CD4-positive, alpha-beta T cell treated with Interleukin-2 at 100 ng/mL for 4 hours (primary cell): Measurements from ENCODE around the gene LILRB2.
"Not testable (repeated sequence)": the region's sequence is repeated elsewhere in the genome, so short reads cannot be mapped to it uniquely, and the experiment has no call there.

Experiments used
- DNase-seq: peaks from one replicate; pipeline ENCODE4 v3.0.0-alpha.2; 2020; ENCODE audit warnings: low spot score

The LILRB2 gene

DNA sequence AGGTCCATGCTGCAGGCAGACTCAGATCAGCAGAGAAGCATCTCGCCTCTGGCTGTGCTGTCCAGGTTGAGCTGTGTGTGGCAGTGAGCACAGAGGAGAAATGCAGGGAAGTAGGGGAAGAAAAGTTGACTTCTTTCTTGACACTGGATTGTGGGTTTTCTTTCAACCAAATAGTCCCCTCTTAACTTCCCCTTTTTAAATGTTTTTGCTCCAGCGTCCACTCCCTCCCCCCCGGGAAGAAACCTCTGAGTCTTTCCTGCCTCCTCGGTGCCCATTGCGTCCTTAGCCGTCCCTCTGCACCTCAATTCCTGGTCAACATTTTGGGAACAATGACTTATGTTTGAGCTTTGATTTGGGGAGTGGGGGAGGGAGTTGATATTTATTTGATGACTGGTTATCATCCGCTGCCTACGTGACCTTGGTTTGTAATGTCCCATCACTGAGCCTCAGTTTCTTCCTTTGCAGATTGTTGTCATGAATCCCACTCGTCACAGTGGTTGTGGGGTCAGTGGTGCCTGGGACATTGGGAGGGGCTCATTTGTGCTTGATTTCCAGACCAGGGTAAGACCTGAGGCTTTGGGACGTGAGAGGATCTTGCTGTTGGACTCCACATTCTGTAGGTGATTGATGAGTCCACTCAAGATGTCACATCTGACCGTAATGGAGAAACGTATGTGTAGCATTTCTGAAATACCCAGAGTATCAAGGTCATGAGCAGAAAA lies at the start of gene LILRB2:
Gene LILRB2, minus strand, starts transcription at position 104 of the 722 bp plus-strand sequence. CDS start 614 bp downstream, outside the sequence.
- no peak for DNase-seq

DNA sequence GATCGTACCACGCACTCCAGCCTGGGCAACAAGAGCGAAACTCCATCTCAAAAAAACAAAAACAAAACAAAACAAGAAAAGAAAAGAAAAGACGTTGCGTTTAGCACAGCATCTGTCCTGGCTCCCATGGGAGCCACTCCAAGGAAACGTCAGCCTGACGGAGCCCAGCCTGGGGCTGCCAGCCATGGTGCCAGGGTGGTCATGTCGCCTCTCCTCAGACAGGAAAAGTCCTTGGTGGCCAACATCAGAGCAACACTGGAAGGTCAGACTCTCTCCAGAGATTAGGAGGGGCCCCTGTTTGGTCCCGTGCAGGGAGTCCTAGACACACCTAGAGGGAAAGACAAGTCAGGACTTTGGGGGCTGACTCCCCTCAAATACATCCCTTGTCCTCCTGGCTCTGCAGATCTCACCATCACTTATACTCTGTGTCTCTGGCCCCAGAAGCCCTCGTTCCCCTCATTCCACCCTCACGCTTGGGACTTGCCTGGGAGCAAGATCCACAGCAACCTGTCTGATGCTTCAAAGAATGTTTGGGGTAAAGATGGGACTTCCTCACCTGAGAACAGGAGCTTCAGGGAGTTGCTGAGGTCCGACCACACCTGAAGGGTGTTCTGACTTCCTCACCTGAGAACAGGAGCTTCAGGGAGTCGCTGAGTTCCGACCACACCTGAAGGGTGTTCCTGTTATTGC lies 48.7 kb upstream of the LILRB2 start:
- DNase-seq, result no peak

DNA sequence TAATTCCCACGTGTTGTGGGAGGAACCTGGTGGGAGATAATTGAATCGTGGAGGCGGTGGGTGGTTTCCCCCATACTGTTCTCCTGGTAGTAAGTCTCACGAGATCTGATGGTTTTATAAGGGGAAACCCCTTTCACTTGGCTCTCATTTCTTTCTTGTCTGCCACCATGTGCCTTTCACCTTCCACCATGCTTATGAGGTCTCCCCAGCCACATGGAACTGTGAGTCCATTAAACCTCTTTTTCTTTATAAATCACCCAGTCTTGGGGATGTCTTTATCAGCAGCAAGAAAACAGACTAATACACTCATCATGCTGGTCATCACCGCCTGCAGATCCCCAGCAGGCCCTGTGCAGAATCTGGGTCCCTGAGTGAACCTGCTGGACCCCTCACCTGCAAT lies 47.9 kb upstream of the LILRB2 start:
- DNase-seq, result not testable (repeated sequence)

GRCh38 chr19:54325631-54326030 lies 44.7 kb upstream of the LILRB2 start:
- no peak for DNase-seq

DNA sequence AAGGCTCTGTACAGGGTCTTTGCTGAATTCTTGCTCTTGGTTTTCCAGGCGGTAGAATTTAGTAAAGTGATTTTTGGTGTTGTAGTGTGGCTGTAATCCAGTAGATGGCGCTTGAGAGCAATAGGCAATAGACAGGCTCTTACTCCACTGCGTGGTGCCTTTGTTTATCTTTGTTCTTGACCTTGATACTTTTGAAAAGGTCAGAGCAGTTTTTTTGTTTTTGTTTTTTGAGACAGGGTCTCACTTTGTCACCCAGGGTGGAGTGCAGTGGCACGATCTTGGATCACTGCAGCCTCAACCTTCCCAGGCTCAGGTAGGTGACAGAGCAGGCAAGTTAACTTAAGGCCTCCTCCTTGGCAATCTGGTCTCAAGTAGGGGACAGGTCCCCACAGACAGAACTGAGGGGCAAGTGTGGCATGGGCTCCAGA lies 44.3 kb upstream of the LILRB2 start:
- DNase-seq, result peak; percentile 74

DNA sequence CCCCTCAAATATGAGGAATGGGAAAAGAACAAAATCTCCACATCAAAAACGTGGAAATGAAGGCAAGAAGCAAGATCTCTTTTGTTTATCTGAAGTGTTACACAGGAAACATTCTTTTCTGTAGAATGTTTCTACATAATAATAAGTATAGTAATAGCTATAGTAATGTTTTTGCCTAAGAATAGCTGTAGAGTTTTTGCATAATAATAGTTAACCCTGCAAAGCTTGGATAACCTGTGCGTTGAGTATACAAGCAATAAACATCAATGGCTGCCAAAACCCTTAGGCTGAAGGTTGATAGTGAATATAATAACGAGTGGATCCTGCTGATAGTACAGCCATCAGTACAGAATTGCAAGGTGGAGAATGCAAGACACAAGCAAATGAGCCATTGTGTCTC lies 43.2 kb upstream of the LILRB2 start:
- no peak for DNase-seq

DNA sequence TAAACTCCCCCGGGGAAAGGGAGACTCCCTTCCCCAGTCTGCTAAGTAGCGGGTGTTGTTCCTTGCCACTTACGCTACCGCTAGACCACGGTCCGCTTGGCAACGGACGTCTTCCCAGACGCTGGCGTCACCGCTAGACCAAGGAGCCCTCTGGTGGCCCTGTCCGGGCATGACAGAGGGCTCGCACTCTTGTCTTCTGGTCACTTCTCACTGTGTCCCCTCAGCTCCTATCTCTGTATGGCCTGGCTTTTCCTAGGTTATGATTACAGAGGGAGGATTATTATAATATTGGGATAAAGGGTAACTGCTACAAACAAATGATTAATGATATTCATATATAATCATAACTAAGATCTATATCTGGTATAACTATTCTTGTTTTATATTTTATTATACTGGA lies 42.0 kb upstream of the LILRB2 start:
- DNase-seq, result not testable (repeated sequence)

DNA sequence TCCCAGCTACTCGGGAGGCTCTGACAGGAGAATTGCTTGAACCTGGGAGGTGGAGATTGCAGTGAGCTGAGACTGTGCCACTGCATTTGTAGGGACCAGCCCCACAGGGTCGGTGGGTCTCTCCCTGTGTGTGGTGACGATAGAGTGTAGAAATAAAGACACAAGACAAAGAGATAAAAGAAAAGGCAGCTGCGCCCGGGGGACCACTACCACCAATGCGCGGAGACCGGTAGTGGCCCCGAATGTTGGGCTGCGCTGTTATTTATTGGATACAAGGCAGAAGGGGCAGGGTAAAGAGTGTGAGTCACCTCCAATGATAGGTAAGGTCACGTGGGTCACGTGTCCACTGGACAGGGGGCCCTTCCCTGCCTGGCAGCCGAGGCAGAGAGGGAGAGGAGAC lies 41.4 kb upstream of the LILRB2 start:
- not testable (repeated sequence) for DNase-seq

DNA sequence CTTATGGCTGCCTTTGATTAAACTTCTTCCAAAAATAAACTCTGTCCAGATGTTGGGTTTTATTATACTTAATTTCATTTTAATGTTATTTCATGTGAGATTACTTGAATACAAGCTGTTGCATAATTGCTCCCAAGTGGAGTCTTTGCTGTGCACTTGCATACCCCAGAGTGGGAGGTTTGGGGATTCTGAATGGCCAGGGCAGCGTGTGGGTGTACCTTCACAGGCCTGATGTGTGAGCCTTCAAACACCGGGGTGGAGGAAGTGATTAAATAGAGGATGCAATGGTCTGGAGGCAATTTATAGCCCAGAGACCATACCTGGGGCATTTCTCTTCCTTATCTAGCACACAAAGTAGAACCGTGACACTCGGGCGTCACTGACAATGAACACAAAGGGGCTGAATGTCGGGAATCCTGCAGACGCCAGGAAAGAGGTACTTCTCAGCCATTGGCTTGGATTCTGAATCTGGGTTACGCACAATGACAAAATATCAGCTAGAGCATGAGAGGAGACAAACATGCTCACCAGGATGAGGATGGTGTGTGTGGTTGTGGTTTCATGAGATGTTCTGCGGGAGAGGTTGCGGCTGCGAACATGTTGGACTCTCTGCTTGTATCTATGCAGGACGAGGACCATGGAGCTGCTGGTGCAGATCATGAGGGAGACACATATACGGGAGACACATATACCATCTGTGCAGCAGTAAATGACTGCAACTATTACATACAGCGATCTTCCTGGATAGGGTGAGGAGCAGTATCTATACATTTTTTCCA lies 39.2 kb upstream of the LILRB2 start:
- no peak for DNase-seq

DNA sequence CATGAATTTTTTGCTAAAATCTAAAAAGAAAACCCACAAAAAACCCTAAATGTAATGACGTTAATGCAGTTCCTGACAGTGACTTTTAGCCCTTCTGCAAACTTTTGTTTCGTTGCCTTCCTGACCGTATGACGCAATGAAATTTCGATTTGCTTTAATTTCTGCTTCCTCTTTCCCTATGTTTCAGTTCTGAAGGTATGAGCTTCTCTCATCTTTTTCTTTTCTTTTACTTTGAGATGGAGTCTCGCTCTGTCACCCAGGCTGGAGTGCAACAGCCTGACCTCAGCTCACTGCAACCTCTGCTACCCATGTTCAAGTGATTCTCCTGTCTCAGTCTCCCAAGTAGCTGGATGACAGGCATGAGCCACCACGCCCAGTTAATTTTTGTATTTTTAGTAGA lies 38.1 kb upstream of the LILRB2 start:
- no peak for DNase-seq

DNA sequence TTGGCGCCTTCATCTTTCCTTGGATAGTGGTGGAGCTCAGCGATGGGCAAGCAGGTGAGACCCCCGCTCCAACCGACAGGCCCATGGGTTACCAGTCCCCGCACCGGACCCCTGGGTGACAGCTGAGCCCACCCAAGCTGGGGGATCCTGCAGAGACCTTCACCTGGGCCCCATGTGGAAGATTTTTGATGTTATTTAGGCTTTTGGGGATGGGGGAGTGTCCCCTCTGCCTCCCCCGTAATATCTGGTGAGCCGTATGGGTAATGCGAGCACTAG lies 37.0 kb upstream of the LILRB2 start:
- DNase-seq, result no peak

- DNase-seq, result no peak
These were observed 36.4 kb upstream of the LILRB2 start for GRCh38 chr19:54317108-54317964.

DNA sequence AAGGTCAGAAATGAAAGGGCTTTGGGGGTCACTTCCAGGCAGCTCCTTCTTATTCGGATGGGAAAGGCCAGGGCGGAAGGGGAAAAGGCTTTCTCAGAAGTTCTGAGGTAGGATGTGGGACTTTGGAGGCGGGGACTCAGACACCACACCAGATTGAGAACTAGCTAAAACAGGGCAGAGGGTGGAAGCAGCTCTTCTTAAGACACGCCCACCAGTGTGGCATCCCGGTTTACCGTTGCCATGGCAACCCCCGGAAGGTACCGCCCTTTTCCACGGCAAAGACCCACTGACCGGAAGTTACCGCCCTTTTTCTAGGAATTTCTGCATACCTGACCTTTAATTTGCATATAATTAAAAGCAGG lies 35.8 kb upstream of the LILRB2 start:
- no peak for DNase-seq

DNA sequence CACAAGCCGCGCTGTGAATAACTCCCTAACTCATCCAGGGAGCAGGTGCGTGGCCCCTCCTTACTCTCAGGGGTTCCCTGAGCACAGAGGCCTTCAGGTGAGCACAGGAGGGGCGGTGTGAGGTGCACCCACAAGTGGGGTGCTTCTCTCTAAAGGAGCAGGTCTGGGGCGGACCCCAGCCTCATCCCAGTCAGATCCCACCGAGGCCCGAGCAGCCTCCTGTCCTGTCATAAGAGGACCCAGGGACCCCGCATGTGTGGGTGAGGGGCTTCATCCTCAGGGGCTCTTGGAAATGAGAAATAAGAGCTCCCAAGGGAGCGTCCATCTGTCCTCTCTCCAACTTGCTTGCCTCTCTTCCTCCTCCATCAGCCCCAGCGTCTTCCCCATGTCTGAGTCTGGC lies 35.0 kb upstream of the LILRB2 start:
- DNase-seq, result no peak

GRCh38 chr19:54312436-54313377 lies 31.8 kb upstream of the LILRB2 start, which contains the start of gene LILRA5:
LILRA5 (minus strand) TSS chr19:54313166; CDS start chr19:54313019, 147 bp downstream.
- peak; percentile 2 for DNase-seq

GRCh38 chr19:54312011-54312410 lies 31.1 kb upstream of the LILRB2 start:
- DNase-seq, result no peak

GRCh38 chr19:54311486-54311885 lies 30.6 kb upstream of the LILRB2 start:
- no peak for DNase-seq

- DNase-seq, result no peak
These were observed 29.6 kb upstream of the LILRB2 start for GRCh38 chr19:54310543-54310942.

DNA sequence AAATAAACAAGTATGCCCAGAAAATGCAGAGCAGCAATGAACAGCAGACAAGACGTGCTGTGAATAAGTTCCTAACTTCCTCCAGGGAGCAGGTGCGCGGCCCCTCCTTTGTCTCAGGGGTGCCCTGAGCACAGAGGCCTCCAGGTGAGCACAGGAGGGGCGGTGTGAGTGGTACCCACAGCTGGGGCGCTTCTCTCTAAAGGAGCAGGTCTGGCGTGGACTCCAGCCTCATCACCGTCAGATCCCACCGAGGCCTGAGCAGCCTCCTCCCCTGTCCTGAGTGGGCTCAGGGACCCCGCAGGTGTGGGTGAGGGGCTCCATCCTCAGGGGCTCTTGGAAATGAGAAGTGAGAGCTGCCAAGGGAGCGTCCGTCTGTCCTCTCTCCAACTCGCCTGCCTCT lies 28.9 kb upstream of the LILRB2 start:
- no peak for DNase-seq

DNA sequence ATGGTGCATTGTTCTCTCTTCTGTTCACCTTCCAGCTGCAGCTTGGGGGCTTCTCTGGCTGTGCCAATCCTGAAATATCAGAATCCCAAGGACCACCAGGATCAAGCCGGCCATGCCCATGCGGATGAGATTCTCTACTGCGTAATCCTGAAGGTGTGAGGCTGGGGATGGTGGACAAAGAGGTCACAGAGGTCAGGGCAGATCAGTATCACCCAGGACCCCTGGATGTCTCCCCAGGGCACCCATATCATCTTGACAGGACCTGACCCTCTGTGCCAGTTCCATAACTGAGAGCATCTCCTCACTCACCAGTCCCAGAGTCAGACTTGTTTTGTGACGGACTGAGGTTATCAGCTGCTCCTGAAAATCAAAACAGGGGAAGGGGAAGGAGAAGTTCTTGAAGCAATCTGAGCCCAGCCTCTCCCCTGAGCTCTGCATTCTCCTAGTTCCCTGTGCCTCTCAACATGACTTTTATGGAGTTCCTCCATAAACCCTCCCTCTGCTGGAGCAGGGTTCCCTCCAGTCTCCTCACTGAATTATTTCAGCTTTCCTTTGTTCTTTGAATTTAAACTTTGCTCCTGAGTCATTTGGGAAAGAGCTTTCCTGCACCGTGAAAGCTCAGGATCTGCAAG lies 26.6 kb upstream of the LILRB2 start:
- DNase-seq, result no peak

GRCh38 chr19:54305141-54305540 lies 24.2 kb upstream of the LILRB2 start:
- DNase-seq, result no peak
